DMS79 (cell line): Measurements from ENCODE around the gene EMILIN2.

Experiments
- DNase-seq: peaks from one replicate; lab custom pipeline; 2025; lab: John Stamatoyannopoulos, UW

The EMILIN2 gene

DNA sequence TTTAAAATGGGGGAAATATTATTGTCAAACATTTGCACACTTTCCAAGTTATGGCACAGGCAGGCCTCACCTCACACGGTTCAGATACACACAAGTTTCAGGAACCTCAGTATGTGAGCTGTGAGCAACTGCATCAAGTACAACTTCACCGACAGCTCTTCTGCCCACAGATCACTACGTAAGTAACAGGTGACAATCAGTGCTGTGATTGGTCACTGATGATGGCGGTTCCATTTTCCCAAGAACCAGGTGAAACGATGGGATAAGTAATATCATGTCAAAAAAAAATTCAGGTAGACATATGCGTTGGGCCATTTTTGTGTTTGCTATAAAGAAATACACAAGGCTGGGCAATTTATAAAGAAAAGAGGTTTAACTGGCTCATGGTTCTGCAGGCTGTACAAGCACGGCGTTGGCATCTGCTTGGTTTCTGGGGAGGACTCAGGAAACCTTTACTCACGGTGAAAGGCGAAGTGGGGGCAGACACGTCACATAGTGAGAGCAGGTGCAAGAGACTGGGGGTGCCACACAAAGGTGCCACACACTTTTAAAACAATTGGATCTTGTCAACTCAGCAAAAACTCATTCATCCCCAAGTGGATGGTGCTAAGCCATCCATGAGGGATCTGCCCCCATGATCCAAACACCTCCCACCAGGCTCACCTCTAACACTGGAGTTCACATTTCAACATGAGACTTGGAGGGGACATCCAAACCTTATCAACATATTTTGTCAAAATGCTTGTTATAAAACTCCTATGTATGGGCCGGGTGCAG is 108.3 kb downstream of the EMILIN2 start:
- DNase-seq, result no peak

DNA sequence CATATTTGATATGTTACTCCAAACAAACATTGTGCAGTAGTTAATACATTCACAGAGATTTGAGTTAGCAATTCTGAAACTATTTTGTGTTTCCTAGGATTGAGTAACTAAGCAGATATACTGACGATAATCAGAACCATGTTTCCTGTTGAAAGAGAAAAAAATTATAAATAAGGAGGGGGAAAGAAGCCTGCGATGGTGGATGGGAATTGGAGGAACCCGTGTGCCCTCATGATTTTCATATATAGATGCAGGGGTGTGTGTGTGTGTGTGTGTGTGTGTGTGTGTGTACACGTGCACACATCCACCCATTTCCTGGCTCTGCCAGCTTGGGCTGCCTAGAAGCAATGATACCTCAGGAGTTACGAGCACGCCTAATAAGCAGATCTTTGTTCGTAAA is 109.2 kb downstream of the EMILIN2 start:
- no peak for DNase-seq

DNA sequence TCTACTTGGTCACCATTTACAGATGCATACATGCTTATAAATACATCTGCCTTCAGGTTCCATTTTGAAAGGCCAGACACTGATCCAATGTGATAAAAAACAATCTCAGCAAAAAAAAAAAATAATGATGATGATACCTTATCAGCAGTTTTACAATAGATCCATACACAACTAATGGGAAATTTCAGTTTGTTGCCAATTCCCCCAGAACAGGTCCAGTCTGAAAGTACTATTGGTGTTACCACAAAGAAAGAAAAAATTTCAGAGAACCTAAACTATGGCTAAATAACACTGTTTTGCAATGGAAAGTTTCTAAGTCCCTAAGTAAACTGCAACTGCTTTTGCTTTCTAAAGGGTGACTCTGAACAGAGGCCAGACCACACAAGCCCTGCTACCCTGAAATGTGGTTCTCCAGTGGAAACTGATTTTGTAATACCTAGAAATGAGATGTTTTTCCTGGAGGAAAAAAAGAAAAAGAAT is 112.1 kb downstream of the EMILIN2 start:
- no peak for DNase-seq

DNA sequence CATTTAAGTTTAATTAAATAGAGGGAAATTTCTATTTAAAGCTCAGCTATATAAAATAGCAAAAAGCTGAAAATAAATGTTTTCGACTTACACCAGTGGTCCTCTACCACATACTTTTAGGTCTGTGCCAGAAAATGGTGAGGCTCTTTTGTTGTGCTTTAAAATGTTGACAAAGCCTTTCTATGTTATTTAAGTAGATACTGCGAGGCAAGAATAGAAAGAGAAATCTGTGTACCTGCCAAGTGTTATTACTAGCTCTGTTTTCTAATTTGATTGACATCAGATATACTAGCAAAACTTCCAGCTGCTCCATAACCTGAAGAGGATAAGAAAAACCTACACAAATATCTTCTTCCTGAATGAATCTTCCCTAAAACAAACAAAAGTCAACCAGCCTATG is 112.5 kb downstream of the EMILIN2 start:
- DNase-seq, result no peak

DNA sequence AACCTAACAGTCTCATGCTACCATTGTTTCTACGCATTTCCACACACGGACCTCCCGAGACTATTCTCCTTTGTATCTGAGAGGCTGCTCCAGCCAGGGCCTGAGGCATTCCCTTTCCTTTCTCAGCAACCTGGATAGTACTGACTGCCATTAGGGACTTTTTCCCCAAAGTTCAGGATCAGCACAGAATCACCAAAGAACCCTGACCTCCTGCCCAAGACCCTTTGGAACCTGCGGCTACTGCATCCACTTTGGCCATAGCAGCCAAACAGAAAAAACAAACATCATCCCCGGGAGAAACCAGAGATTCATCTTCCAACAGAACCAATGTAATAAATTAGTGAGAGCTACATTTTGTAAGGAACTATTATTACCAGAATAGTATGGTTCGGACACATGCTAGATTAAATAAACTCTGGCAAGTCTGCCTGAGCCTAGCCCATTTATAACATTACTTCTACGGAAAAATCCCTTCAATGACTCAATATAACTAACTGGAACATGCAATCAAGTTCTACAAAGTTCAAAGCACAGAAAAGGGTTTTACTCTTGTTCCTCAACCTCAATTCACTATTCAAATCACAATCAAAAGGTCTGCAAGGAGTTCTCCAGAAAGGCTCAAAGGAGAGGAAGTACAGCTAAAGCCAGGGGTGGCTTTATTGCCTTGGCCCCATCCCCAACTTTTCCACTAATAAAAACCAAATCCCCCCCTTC is 114.3 kb downstream of the EMILIN2 start:
- DNase-seq, result no peak

DNA sequence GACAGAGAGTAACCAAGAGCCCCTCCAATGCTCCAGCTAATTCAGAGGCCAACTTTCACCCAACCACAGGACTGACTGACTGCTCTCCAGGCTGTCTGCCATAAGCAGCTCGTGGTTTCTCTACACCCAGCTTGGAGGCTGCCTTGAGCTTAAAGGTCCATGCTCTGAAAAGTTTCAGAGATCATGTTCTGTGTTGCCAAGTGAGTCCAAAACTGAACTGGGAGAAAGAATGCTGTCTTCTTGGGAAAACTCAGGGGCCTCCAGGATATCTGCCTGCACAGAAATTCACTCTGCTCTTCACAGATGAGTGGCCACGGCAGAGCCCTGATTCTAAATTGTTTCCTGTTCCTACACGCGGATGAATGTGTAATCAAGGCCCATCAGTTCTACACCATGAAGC is 115.0 kb downstream of the EMILIN2 start:
- DNase-seq, result no peak

DNA sequence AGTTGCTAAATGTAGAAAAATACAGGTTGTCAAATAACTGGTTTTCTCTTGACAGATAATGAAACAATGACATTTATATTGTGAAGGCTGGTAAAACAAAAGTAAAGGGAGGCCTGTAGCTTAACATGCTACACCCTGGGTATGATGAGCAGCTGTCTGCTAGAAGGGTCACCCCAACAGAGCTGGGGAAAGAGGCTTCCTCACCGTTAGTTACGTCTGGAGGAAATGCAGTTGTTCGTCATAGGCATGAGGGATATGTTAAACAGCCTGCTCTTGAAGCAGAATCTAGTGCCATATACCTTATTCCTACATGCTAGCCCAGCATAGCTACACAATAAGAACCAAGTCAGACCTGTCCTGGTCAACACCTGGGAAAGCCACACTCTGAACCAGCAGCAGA is 116.2 kb downstream of the EMILIN2 start:
- DNase-seq, result no peak

DNA sequence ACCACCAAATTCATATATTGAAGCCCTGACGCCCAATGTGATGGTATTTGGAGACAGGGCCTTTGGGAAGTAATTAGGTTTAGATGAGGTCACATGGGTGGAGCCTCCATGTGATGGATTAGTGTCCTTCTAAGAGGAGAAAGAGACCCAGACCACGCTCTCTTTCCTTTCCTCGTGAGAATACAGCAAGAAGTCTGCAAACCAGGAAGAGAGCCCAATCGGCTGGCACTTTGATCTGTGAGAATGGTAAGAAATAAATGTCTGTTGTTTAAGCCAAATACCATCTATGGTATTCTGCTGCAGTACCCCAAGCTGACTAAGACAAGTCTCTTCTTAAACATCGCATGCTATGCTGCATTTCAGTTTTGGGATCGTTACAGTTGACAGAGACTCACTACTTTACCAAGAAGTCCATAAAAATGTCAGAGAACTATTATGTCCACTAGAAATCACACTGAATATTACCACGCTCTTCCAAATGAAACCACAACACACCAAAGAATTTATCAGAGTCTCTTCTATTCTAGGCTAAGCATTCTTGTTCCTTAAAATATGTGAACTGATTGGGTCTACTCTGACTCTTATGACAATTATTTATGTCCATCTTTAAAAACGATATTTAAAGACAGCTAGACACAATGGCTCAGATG is 117.7 kb downstream of the EMILIN2 start:
- DNase-seq, result no peak
